PC-9 (cell line): ENCODE measurements around the gene PPP2R5C. TPM values are rescaled to one million over a fixed set of nuclear protein-coding genes. Genes with fewer than 3 reads are reported as not detected.

Experiments used
- BruUV-seq: library from RNA; stranded (reverse); fragments of 400-500 nt; replicated peaks from 2 replicates; lab custom pipeline; 2021; lab: Mats Ljungman, UMichigan
- CTCF ChIA-PET: fragments of 300-600 bp; sonication (Branson Sonifier 250); formaldehyde crosslinking; loops from one replicate; lab custom pipeline; 2022; ENCODE audit warnings: antibody characterized with exemption; lab: Charles Lee
- POLR2A ChIA-PET: fragments of 300-600 bp; sonication (Branson Sonifier 250); formaldehyde crosslinking; loops from one replicate; lab custom pipeline; 2022; ENCODE audit warnings: antibody characterized with exemption; ENCODE audit not compliant: unreplicated experiment; lab: Charles Lee
- DNase-seq, 2 experiments: peaks; one replicate each; pipeline versions ENCODE4 v3.0.0 to v3.0.0-alpha.2; 2015 to 2022; ENCODE audit warnings: mixed read lengths in 1 of 2
- H2AFZ ChIP-seq: fragments of 200-600 bp; sonication (generic); 2 replicates; pipeline ENCODE4 v1.8.1; 2017; ENCODE audit warnings: antibody characterized with exemption
- H3F3A ChIP-seq: fragments of 200-600 bp; sonication (generic); 2 replicates; pipeline ENCODE4 v1.8.1; 2017; ENCODE audit warnings: antibody characterized with exemption, mild to moderate bottlenecking, low read depth; ENCODE audit not compliant: insufficient read depth
- H3K27ac ChIP-seq: fragments of 200-600 bp; sonication (generic); 2 replicates; pipeline ENCODE4 v1.6.1; 2016; ENCODE audit warnings: mixed run types
- H3K27me3 ChIP-seq: fragments of 200-600 bp; sonication (generic); 2 replicates; pipeline ENCODE4 v1.6.1; 2016; ENCODE audit warnings: low read depth, mixed run types; ENCODE audit not compliant: insufficient read depth
- H3K36me3 ChIP-seq: fragments of 200-600 bp; sonication (generic); 2 replicates; pipeline ENCODE4 v1.6.1; 2016; ENCODE audit warnings: low read depth, mixed run types
- H3K4me1 ChIP-seq: fragments of 200-600 bp; sonication (generic); replicated peaks from 2 replicates; pipeline ENCODE4 v1.6.1; 2016; ENCODE audit warnings: mixed run types; ENCODE audit not compliant: insufficient read depth
- H3K4me2 ChIP-seq: fragments of 200-600 bp; sonication (generic); 2 replicates; pipeline ENCODE4 v1.6.1; 2017; ENCODE audit warnings: mixed run types
- H3K4me3 ChIP-seq: fragments of 200-600 bp; sonication (generic); 2 replicates; pipeline ENCODE4 v1.6.1; 2016; ENCODE audit warnings: mixed run types
- H3K79me2 ChIP-seq: fragments of 200-600 bp; sonication (generic); 2 replicates; pipeline ENCODE4 v1.6.1; 2017; ENCODE audit warnings: low read depth, mixed run types
- H3K9me2 ChIP-seq: fragments of 200-600 bp; sonication (generic); 2 replicates; pipeline ENCODE4 v1.8.1; 2017; ENCODE audit warnings: mild to moderate bottlenecking; ENCODE audit not compliant: insufficient read depth
- H3K9me3 ChIP-seq: fragments of 200-600 bp; sonication (generic); 2 replicates; pipeline ENCODE4 v1.8.1; 2016; ENCODE audit warnings: low read depth; ENCODE audit not compliant: insufficient read depth
- H4K20me1 ChIP-seq: fragments of 200-600 bp; sonication (generic); 2 replicates; pipeline ENCODE4 v1.8.1; 2017; ENCODE audit not compliant: insufficient read depth
- CTCF ChIP-seq: fragments of 200-600 bp; sonication (generic); conservative IDR thresholded peaks from 2 replicates; pipeline ENCODE4 v1.6.1; 2017; ENCODE audit warnings: mixed run types, antibody characterized with exemption, mild to moderate bottlenecking, moderate library complexity
- EZH2 ChIP-seq: fragments of 200-600 bp; sonication (generic); IDR thresholded peaks from 2 replicates; pipeline ENCODE4 v1.8.0; 2017; ENCODE audit warnings: antibody characterized with exemption, low read depth
- intact Hi-C: fragments of 100-400 bp; cut with micrococcal nuclease; formaldehyde crosslinking; loops from one replicate; pipeline ENCODE4 v1.10.0; 2022; ENCODE audit not compliant: unreplicated experiment
- total RNA-seq: library from RNA; stranded (reverse); gene quantifications from 2 replicates; pipeline ENCODE4 v1.2.3, GENCODE V29; 2021

Gene PPP2R5C
- total RNA-seq, 1 experiment from 2014 or later = 401 TPM

- BruUV-seq = no TSS peak
- H3K9me3 ChIP-seq = no peaks in the 10 kb centered on the region
- H3F3A ChIP-seq = peaks cover 31% of the 10 kb centered on the region
- H3K36me3 ChIP-seq = 0 out of 2 replicates have a peak, but pooled peaks cover 4% of the 10 kb centered on the region
- ChIA-PET POLR2A (interaction anchor here (0.5 to 0.7 kb wide), 4 partner anchors 27 to 998 kb away, joined by 4 to 14 read pairs (median 6); no protein-coding TSS in a partner anchor), CTCF (interaction anchor here (0.6 to 2.0 kb wide), 2 partner anchors 37 to 379 kb away, joined by 8 to 12 read pairs; no protein-coding TSS in a partner anchor)
- peaks cover 4% of the 10 kb centered on the region; the same call in 1 of the 2 replicates for H4K20me1 ChIP-seq
- no peak overlapping the region for H2AFZ ChIP-seq
- H3K9me2 ChIP-seq = no peaks in the 10 kb centered on the region
- no peak overlapping the region for H3K4me3 ChIP-seq
- peaks cover 35% of the 10 kb centered on the region for H3K79me2 ChIP-seq
- peak overlapping the region; percentile 81; the same call in 1 of the 2 replicates for H3K4me2 ChIP-seq
- TF ChIP-seq CTCF = no peak
- TF ChIP-seq EZH2 = no peak
- intact Hi-C loops = loop anchor here (2.0 kb wide), 1 partner anchor 15 kb away; no protein-coding TSS in a partner anchor
- H3K4me1 ChIP-seq = peaks cover 28% of the 10 kb centered on the region
- peak; percentile 35 to 65 for DNase-seq
- H3K27ac ChIP-seq = peak overlapping the region; percentile 92; the same call in 1 of the 2 replicates
- no peaks in the 10 kb centered on the region for H3K27me3 ChIP-seq
Measured at GRCh38 chr14:101808020-101808641, 46.6 kb downstream of the PPP2R5C start.

DNA sequence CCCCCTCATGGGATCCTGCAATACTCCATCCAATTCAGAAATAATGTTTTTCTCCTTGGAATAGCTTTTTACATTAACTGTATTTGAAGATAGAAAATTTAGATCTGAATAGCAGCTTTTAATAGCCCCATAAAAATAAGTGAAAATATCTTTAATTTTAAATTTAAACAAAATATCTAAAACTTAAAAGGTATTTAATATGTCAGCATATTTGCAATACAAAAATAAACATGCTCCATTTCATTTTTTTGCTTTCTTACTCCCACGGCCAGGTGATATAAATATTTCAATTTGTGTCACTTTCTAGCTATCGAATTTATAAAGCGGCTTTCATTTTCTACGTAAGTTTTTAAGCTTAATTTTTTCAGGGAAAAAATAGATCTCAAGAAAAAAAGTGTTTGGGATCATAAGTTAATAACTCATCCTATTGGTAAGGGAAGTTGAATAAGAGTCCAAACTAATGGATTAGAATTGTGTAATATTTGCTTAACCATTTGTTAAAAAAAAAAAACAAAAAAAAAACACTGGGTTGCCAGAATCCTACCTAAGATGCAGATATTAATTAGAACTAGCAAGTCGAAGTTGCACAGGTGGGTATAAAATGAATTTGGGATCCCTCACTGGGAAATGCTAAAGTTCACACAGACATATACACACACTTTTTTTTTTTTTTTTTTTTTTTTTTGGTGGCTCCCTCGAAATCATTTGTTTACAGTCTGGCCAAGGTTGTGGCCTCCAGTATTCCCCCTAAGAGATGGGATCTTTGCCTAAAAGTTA lies 47.6 kb downstream of the PPP2R5C start:
- Histone ChIP-seq H3K4me3 (peak overlapping the region; percentile 62), H3K36me3 (peaks cover 11% of the 10 kb centered on the region; the same call in 1 of the 2 replicates), H3K9me2 (no peaks in the 10 kb centered on the region), H3K4me1 (peaks cover 28% of the 10 kb centered on the region), H2AFZ (peak overlapping the region; percentile 87), H4K20me1 (peaks cover 4% of the 10 kb centered on the region; the same call in 1 of the 2 replicates), H3F3A (peaks cover 31% of the 10 kb centered on the region), H3K27ac (peak overlapping the region; percentile 92), H3K9me3 (no peaks in the 10 kb centered on the region), H3K79me2 (peaks cover 44% of the 10 kb centered on the region), H3K4me2 (peak overlapping the region; percentile 81), H3K27me3 (no peaks in the 10 kb centered on the region)
- intact Hi-C loops = loop anchor here (2.0 kb wide), 1 partner anchor 16 kb away; no protein-coding TSS in a partner anchor
- TF ChIP-seq CTCF = no peak
- TF ChIP-seq EZH2 = no peak
- POLR2A ChIA-PET = interaction anchor here (0.6 to 0.9 kb wide), 17 partner anchors 8 to 997 kb away, joined by 3 to 17 read pairs (median 4); no protein-coding TSS in a partner anchor
- DNase-seq = no peak
- CTCF ChIA-PET = interaction anchor here (0.6 to 2.0 kb wide), 9 partner anchors 15 to 701 kb away, joined by 3 to 12 read pairs (median 5); no protein-coding TSS in a partner anchor
- no TSS peak for BruUV-seq
